Spleen (tissue), 11 donors: ENCODE data around the gene GDE1. TPM values are rescaled to one million over a fixed set of nuclear protein-coding genes. Genes with fewer than 3 reads are reported as not detected.

Experiments
- DNase-seq: peaks from one replicate; pipeline ENCODE4 v3.0.0-alpha.2; 2020
- H3K27ac ChIP-seq, 8 donors: fragments of 200-600 bp; sonication (generic) in 7 of 8; 1 replicate in 4 of 8; 2 replicates in 4 of 8; pipeline versions ENCODE4 v1.5.0 to v1.8.0; 2016 to 2021; ENCODE audit warnings: inconsistent platforms in 4 of 8, mild to moderate bottlenecking in 4 of 8, moderate library complexity in 1 of 8
- H3K27me3 ChIP-seq, 7 donors: fragments of 200-600 bp; sonication (generic) in 6 of 7; replicated peaks in 1 of 7; 1 replicate in 4 of 7; 2 replicates in 3 of 7; pipeline versions ENCODE4 v1.5.0 to v1.8.0; 2016 to 2021; ENCODE audit warnings: inconsistent platforms in 3 of 7, mild to moderate bottlenecking in 1 of 7
- H3K36me3 ChIP-seq, 6 donors: fragments of 200-600 bp; sonication (generic) in 5 of 6; 1 replicate in 4 of 6; 2 replicates in 2 of 6; pipeline versions ENCODE4 v1.5.0 to v1.8.0; 2016 to 2021; ENCODE audit warnings: inconsistent platforms in 2 of 6
- H3K4me1 ChIP-seq, 6 donors: fragments of 200-600 bp; sonication (generic) in 5 of 6; 1 replicate in 3 of 6; 2 replicates in 3 of 6; pipeline versions ENCODE4 v1.5.0 to v1.8.0; 2016 to 2021; ENCODE audit warnings: inconsistent platforms in 3 of 6
- H3K4me3 ChIP-seq, 8 donors: fragments of 200-600 bp; sonication (generic) in 7 of 8; 1 replicate in 4 of 8; 2 replicates in 4 of 8; pipeline versions ENCODE4 v1.5.0 to v1.8.0; 2016 to 2021; ENCODE audit warnings: inconsistent platforms in 4 of 8, mild to moderate bottlenecking in 4 of 8, moderate library complexity in 2 of 8
- H3K9me3 ChIP-seq, 8 donors: fragments of 200-600 bp; sonication (generic) in 7 of 8; 1 replicate in 4 of 8; 2 replicates in 4 of 8; pipeline versions ENCODE4 v1.5.0 to v1.8.0; 2016 to 2021; ENCODE audit warnings: inconsistent platforms in 4 of 8
- POLR2A ChIP-seq, 3 donors: fragments of 450-650 bp; IDR thresholded peaks; one replicate each; pipeline ENCODE4 v1.5.1; 2017; ENCODE audit warnings: antibody characterized with exemption in 3 of 3, mild to moderate bottlenecking in 1 of 3
- POLR2AphosphoS5 ChIP-seq, 3 donors: sonication (generic); formaldehyde crosslinking; IDR thresholded peaks; one replicate each; pipeline ENCODE4 v1.5.1; 2017; ENCODE audit warnings: antibody characterized with exemption in 3 of 3
- WGBS, 5 donors: extraction: QIAGEN DNeasy Blood & Tissue Kit in 3 of 5; methylation state at CpG; one replicate each; pipeline versions ENCODE4 v1.1.5 to v1.1.7; 2013 to 2018; 5-methylcytosine and 5-hydroxymethylcytosine counted together
- intact Hi-C: fragments of 100-400 bp; cut with DNase I; formaldehyde crosslinking; loops from one replicate; pipeline ENCODE4 v1.15.0; 2023; ENCODE audit warnings: low total_unique reads
- polyA plus RNA-seq, 3 donors: library from polyadenylated mRNA; stranded (reverse); fragments of 200-250 nt; gene quantifications; one replicate each; pipeline ENCODE4 v1.2.1, GENCODE V29; 2013
- total RNA-seq, 7 donors: library from RNA; depleted of rRNA in 3 of 7; stranded (reverse); fragments of >200 nt in 3 of 7; fragmentation: NEBNext Ultra II Directional in 4 of 7; extraction: Animal tissue kit (Norgen Biotek cat#: 25700) in 4 of 7; gene quantifications; one replicate each; pipeline versions ENCODE4 v1.1.0 to v1.2.1, GENCODE V29; 2016 to 2021
- TF ChIP-seq, protein P1 (sequence below), 11 experiments: fragments of 200-600 bp in 7 of 11; fragments of 450-650 bp in 4 of 11; sonication (generic) in 4 of 11; IDR thresholded peaks in 8 of 11; conservative IDR thresholded peaks in 3 of 11; 1 replicate in 7 of 11; 2 replicates in 4 of 11; pipeline versions ENCODE4 v1.4.0 to v1.8.0; 2016 to 2021; ENCODE audit warnings: antibody characterized with exemption in 11 of 11, inconsistent platforms in 4 of 11, mild to moderate bottlenecking in 1 of 11
- donor health status: healthy with polysubstance abuse.
- donor health status: DM: no; HTN: no; CAD: no; lungs with moderate emphysema.
- donor health status: DM: no; HTN: no; CAD: no.
- donor health status: Bipolar disorder and iron deficiency.
- donor health status: healthy.
- donor health status: DM: no; HTN: no; CAD: no.
- donor health status: DM: yes; HTN: yes; CAD: no.

GDE1 gene
- total and polyA plus RNA-seq, 10 donors = 13.5 to 40.5 (median 28.4) TPM

- WGBS, 5 donors = 83 to 93% (median 92%) methylated on average over 3 of the region's 3 CpGs
- intact Hi-C loops = loop anchor here (5.0 kb wide), 1 partner anchor 415 kb away; no protein-coding TSS in a partner anchor
- Histone ChIP-seq H3K4me3 (no peak overlapping the region), H3K36me3 (peaks cover 0 to 100% (median 63%) of the 10 kb centered on the region in 6 donors), H3K27me3 (no peaks in the 10 kb centered on the region), H3K4me1 (no peaks in the 10 kb centered on the region), H3K27ac (no peak overlapping the region), H3K9me3 (no peaks in the 10 kb centered on the region)
- peak; percentile 80 for DNase-seq
- TF ChIP-seq POLR2A (IDR thresholded peaks at IDR 0.05) = no peak
- TF ChIP-seq, protein P1, sequence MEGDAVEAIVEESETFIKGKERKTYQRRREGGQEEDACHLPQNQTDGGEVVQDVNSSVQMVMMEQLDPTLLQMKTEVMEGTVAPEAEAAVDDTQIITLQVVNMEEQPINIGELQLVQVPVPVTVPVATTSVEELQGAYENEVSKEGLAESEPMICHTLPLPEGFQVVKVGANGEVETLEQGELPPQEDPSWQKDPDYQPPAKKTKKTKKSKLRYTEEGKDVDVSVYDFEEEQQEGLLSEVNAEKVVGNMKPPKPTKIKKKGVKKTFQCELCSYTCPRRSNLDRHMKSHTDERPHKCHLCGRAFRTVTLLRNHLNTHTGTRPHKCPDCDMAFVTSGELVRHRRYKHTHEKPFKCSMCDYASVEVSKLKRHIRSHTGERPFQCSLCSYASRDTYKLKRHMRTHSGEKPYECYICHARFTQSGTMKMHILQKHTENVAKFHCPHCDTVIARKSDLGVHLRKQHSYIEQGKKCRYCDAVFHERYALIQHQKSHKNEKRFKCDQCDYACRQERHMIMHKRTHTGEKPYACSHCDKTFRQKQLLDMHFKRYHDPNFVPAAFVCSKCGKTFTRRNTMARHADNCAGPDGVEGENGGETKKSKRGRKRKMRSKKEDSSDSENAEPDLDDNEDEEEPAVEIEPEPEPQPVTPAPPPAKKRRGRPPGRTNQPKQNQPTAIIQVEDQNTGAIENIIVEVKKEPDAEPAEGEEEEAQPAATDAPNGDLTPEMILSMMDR (IDR thresholded peaks at IDR 0.05 in 8 of 11, conservative IDR thresholded peaks at IDR 0.05 in 3 of 11) = peak; percentile 31 to 85 (median 71)
Observed at GRCh38 chr16:19502395-19503131, 19.3 kb downstream of the GDE1 start.

- 76 to 98% (median 91%) methylated on average over 3 of the region's 3 CpGs for whole genome bisulfite sequencing, 5 donors
- peaks cover 0 to 74% (median 44%) of the 10 kb centered on the region in 6 donors for H3K36me3 ChIP-seq
Observed at GRCh38 chr16:19499481-19499880, 22.4 kb downstream of the GDE1 start.

GRCh38 chr16:19499006-19499405 is 22.9 kb downstream of the GDE1 start:
- TF ChIP-seq, protein P1 (IDR thresholded peaks at IDR 0.05 in 8 of 11, conservative IDR thresholded peaks at IDR 0.05 in 3 of 11) = no peak
- TF ChIP-seq POLR2AphosphoS5 (IDR thresholded peaks at IDR 0.05) (no peak), POLR2A (IDR thresholded peaks at IDR 0.05) (no peak)
- H3K27ac ChIP-seq = no peak overlapping the region
- peaks cover 0 to 8% (median 2%) of the 10 kb centered on the region in 6 donors for H3K4me1 ChIP-seq
- no peak overlapping the region for H3K4me3 ChIP-seq
- intact Hi-C loops = no loop called here
- no peak for DNase-seq
- H3K27me3 ChIP-seq = no peaks in the 10 kb centered on the region
- WGBS, 5 donors = 85 to 93% (median 91%) methylated on average over 5 of the region's 5 CpGs
- H3K36me3 ChIP-seq = peaks cover 0 to 69% (median 40%) of the 10 kb centered on the region in 6 donors
- no peaks in the 10 kb centered on the region for H3K9me3 ChIP-seq

More at GRCh38 chr16:19499481-19499880, 22.4 kb downstream of the GDE1 start:
- Histone ChIP-seq H3K9me3 (no peaks in the 10 kb centered on the region), H3K4me3 (no peak overlapping the region), H3K27ac (no peak overlapping the region), H3K4me1 (peaks cover 0 to 4% (median 0%) of the 10 kb centered on the region in 6 donors), H3K27me3 (no peaks in the 10 kb centered on the region)
- TF ChIP-seq POLR2AphosphoS5 (IDR thresholded peaks at IDR 0.05) (no peak), POLR2A (IDR thresholded peaks at IDR 0.05) (no peak)
- TF ChIP-seq, protein P1 (IDR thresholded peaks at IDR 0.05 in 8 of 11, conservative IDR thresholded peaks at IDR 0.05 in 3 of 11) = no peak
- intact Hi-C loops = no loop called here
- no peak for DNase-seq

GRCh38 chr16:19497176-19497575 is 24.7 kb downstream of the GDE1 start:
- peaks cover 0 to 51% (median 22%) of the 10 kb centered on the region in 6 donors for H3K36me3 ChIP-seq
- WGBS, 5 donors = 66 to 77% (median 73%) methylated on average over 5 of the region's 5 CpGs
- no peak for DNase-seq
- H3K27me3 ChIP-seq = no peaks in the 10 kb centered on the region
- no peak overlapping the region for H3K4me3 ChIP-seq
- H3K4me1 ChIP-seq = peaks cover 5 to 18% (median 6%) of the 10 kb centered on the region in 6 donors
- no peak for TF ChIP-seq POLR2A (IDR thresholded peaks at IDR 0.05)
- TF ChIP-seq, protein P1 (IDR thresholded peaks at IDR 0.05 in 8 of 11, conservative IDR thresholded peaks at IDR 0.05 in 3 of 11) = no peak
- TF ChIP-seq POLR2AphosphoS5 (IDR thresholded peaks at IDR 0.05) = no peak
- peak overlapping the region in 2 of 8 donors; percentile 8 to 28 for H3K27ac ChIP-seq
- H3K9me3 ChIP-seq = no peaks in the 10 kb centered on the region
- intact Hi-C loops = no loop called here
